Gastrocnemius medialis (tissue), 4 donors: ENCODE data around the gene WDR17. TPM values are rescaled to one million over a fixed set of nuclear protein-coding genes. Genes with fewer than 3 reads are reported as not detected.

ENCODE experiments used
- ATAC-seq, 2 donors: fragments of 150-250 bp; one replicate each; pipeline ENCODE4 v1.9.1; 2016
- DNase-seq, 2 donors: peaks; one replicate each; pipeline ENCODE4 v3.0.0-alpha.2; 2019
- H3K27ac ChIP-seq, 4 donors: fragments of 200-600 bp; sonication (generic); 1 replicate in 1 of 4; 2 replicates in 3 of 4; pipeline ENCODE4 v1.5.1; 2016 to 2018; ENCODE audit warnings: mild to moderate bottlenecking in 2 of 4, moderate library complexity in 1 of 4
- H3K27me3 ChIP-seq, 3 donors: fragments of 200-600 bp; sonication (generic) in 2 of 3; 1 replicate in 1 of 3; 2 replicates in 2 of 3; pipeline versions ENCODE4 v1.5.1 to v1.6.0; 2016 to 2019; ENCODE audit warnings: mild to moderate bottlenecking in 1 of 3, moderate library complexity in 1 of 3
- H3K36me3 ChIP-seq, 2 donors: fragments of 200-600 bp; sonication (generic) in 1 of 2; one replicate each; pipeline ENCODE4 v1.5.1; 2017 to 2018
- H3K4me1 ChIP-seq, 2 donors: fragments of 200-600 bp; sonication (generic) in 1 of 2; one replicate each; pipeline ENCODE4 v1.5.1; 2016 to 2017; ENCODE audit warnings: mild to moderate bottlenecking in 2 of 2
- H3K4me3 ChIP-seq, 4 donors: fragments of 200-600 bp; sonication (generic) in 3 of 4; 1 replicate in 1 of 4; 2 replicates in 3 of 4; pipeline ENCODE4 v1.5.1; 2016 to 2019; ENCODE audit warnings: mild to moderate bottlenecking in 2 of 4
- H3K9me3 ChIP-seq, 3 donors: fragments of 200-600 bp; sonication (generic) in 2 of 3; 1 replicate in 1 of 3; 2 replicates in 2 of 3; pipeline ENCODE4 v1.5.1; 2016 to 2019
- CTCF ChIP-seq, 5 experiments: fragments of 450-650 bp in 3 of 5; fragments of 200-600 bp in 2 of 5; sonication (generic) in 2 of 5; IDR thresholded peaks in 4 of 5; conservative IDR thresholded peaks in 1 of 5; 1 replicate in 4 of 5; 2 replicates in 1 of 5; pipeline ENCODE4 v1.5.1; 2016 to 2019; ENCODE audit warnings: antibody characterized with exemption in 5 of 5, mild to moderate bottlenecking in 3 of 5, moderate library complexity in 3 of 5
- POLR2A ChIP-seq, 2 donors: fragments of 450-650 bp; IDR thresholded peaks; one replicate each; pipeline ENCODE4 v1.6.1; 2017; ENCODE audit warnings: antibody characterized with exemption in 2 of 2, mild to moderate bottlenecking in 2 of 2, moderate library complexity in 2 of 2
- in situ Hi-C, 4 donors: fragments of 200-750 bp; cut with MboI; loops; one replicate each; pipeline versions ENCODE4 v1.15.0 to v1.8.0; 2017; ENCODE audit warnings: low sequenced_read_pairs in 4 of 4
- intact Hi-C: fragments of 100-400 bp; cut with DNase I; formaldehyde crosslinking; loops from one replicate; pipeline ENCODE4 v1.15.1; 2023; ENCODE audit warnings: low total_unique reads
- total RNA-seq, 4 donors: library from RNA; depleted of rRNA; stranded (reverse); fragments of >200 nt; gene quantifications; one replicate each; pipeline versions ENCODE4 v1.1.0 to v1.2.3, GENCODE V29; 2016

Gene WDR17
- total RNA-seq, 4 donors from 2014 or later: 0.10 to 0.36 (median 0.14) TPM

- in situ Hi-C loops: no loop called here
- peaks cover 0 to 7% (median 0%) of the 10 kb centered on the region in 3 donors for H3K27me3 ChIP-seq
- H3K4me3 ChIP-seq: no peak overlapping the region
- intact Hi-C loops: no loop called here
- no peaks in the 10 kb centered on the region for H3K36me3 ChIP-seq
- TF ChIP-seq POLR2A (IDR thresholded peaks at IDR 0.05) (no peak), CTCF (IDR thresholded peaks at IDR 0.05 in 4 of 5, conservative IDR thresholded peaks at IDR 0.05 in 1 of 5) (no peak)
- H3K9me3 ChIP-seq: no peaks in the 10 kb centered on the region
- ATAC-seq: no peak
- no peak overlapping the region for H3K27ac ChIP-seq
- DNase-seq: no peak
- H3K4me1 ChIP-seq: no peaks in the 10 kb centered on the region
These were observed 1.9 kb upstream of the WDR17 start for GRCh38 chr4:176063718-176064117.

- no peak overlapping the region for H3K4me3 ChIP-seq
- H3K27ac ChIP-seq: no peak overlapping the region
- no peaks in the 10 kb centered on the region for H3K4me1 ChIP-seq
- H3K27me3 ChIP-seq: peaks cover 0 to 7% (median 0%) of the 10 kb centered on the region in 3 donors
- no peaks in the 10 kb centered on the region for H3K9me3 ChIP-seq
- DNase-seq (no peak), ATAC-seq (no peak)
- in situ Hi-C loops: no loop called here
- TF ChIP-seq CTCF (IDR thresholded peaks at IDR 0.05 in 4 of 5, conservative IDR thresholded peaks at IDR 0.05 in 1 of 5) (no peak), POLR2A (IDR thresholded peaks at IDR 0.05) (no peak)
- no peaks in the 10 kb centered on the region for H3K36me3 ChIP-seq
- intact Hi-C loops: no loop called here
These were observed 1.1 kb upstream of the WDR17 start for GRCh38 chr4:176064539-176064938.

- in situ Hi-C loops: no loop called here
- intact Hi-C loops: no loop called here
- Histone ChIP-seq H3K27ac (no peak overlapping the region), H3K27me3 (peaks cover 0 to 7% (median 0%) of the 10 kb centered on the region in 3 donors), H3K36me3 (no peaks in the 10 kb centered on the region), H3K4me3 (peak overlapping the region in 1 of 4 donors; percentile 60), H3K4me1 (no peaks in the 10 kb centered on the region), H3K9me3 (no peaks in the 10 kb centered on the region)
- ATAC-seq (no peak), DNase-seq (no peak)
- TF ChIP-seq POLR2A (IDR thresholded peaks at IDR 0.05) (no peak), CTCF (IDR thresholded peaks at IDR 0.05 in 4 of 5, conservative IDR thresholded peaks at IDR 0.05 in 1 of 5) (no peak)
These were observed 1.1 kb downstream of the WDR17 start for GRCh38 chr4:176066757-176067156.

- Histone ChIP-seq H3K27me3 (no peaks in the 10 kb centered on the region), H3K27ac (no peak overlapping the region), H3K4me3 (no peak overlapping the region), H3K36me3 (no peaks in the 10 kb centered on the region), H3K9me3 (no peaks in the 10 kb centered on the region), H3K4me1 (no peaks in the 10 kb centered on the region)
- no peak for DNase-seq
- no peak for TF ChIP-seq CTCF (IDR thresholded peaks at IDR 0.05 in 4 of 5, conservative IDR thresholded peaks at IDR 0.05 in 1 of 5)
- TF ChIP-seq POLR2A (IDR thresholded peaks at IDR 0.05): no peak
- in situ Hi-C loops: no loop called here
- intact Hi-C loops: no loop called here
- ATAC-seq: no peak
These were observed 11.9 kb downstream of the WDR17 start for GRCh38 chr4:176077561-176077960.

- H3K9me3 ChIP-seq: no peaks in the 10 kb centered on the region
- H3K4me3 ChIP-seq: no peak overlapping the region
- H3K27ac ChIP-seq: no peak overlapping the region
- ATAC-seq (no peak), DNase-seq (no peak)
- in situ Hi-C loops: no loop called here
- intact Hi-C loops: no loop called here
- no peaks in the 10 kb centered on the region for H3K36me3 ChIP-seq
- H3K4me1 ChIP-seq: no peaks in the 10 kb centered on the region
- H3K27me3 ChIP-seq: no peaks in the 10 kb centered on the region
- TF ChIP-seq CTCF (IDR thresholded peaks at IDR 0.05 in 4 of 5, conservative IDR thresholded peaks at IDR 0.05 in 1 of 5): no peak
- TF ChIP-seq POLR2A (IDR thresholded peaks at IDR 0.05): no peak
These were observed 19.1 kb downstream of the WDR17 start for GRCh38 chr4:176084769-176085168.
